Activated T-cell treated with anti-CD3 and anti-CD28 coated beads, Interleukin-2, amount 50 U/mL, for 24 hours (primary cell): ENCODE measurements around the gene INMT.
"Not testable (repeated sequence)": the region's sequence is repeated elsewhere in the genome, so short reads cannot be mapped to it uniquely, and the experiment has no call there.

Experiments used
- DNase-seq: peaks from one replicate; pipeline ENCODE4 v3.0.0-alpha.2; 2020
- H3K27ac Mint-ChIP-seq: 2 replicates; pipeline ENCODE4 v1.8.0; 2020; ENCODE audit warnings: mild to moderate bottlenecking, mixed read lengths
- H3K27me3 Mint-ChIP-seq: 2 replicates; pipeline ENCODE4 v1.8.0; 2020; ENCODE audit warnings: mixed read lengths
- H3K36me3 Mint-ChIP-seq: 2 replicates; pipeline ENCODE4 v1.8.0; 2020; ENCODE audit warnings: low read depth, mixed read lengths
- H3K4me1 Mint-ChIP-seq: 2 replicates; pipeline ENCODE4 v1.8.0; 2020; ENCODE audit warnings: low read depth, mixed read lengths
- H3K4me3 Mint-ChIP-seq: 2 replicates; pipeline ENCODE4 v1.8.0; 2020; ENCODE audit warnings: mild to moderate bottlenecking, moderate library complexity, mixed read lengths
- H3K9me3 Mint-ChIP-seq: 2 replicates; pipeline ENCODE4 v1.8.0; 2020; ENCODE audit warnings: mixed read lengths

The INMT gene

DNA sequence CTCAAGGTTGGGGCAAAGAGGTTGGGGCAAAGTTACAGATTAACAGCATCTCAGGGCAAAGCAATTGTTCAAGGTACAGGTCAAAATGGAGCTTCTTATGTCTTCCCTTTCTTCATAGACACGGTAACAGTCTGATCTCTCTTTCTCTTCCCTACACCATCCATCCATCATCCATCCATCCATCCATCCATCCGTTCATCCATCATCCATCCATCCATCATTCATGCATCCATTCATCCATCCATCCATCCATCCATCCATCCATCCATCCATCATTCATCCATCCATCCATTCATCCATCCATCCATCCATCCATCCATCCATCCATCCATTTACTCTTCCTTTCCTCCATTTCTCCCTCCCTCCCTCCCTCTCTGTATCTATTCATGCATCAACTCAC lies 32.5 kb upstream of the INMT start:
- Mint-ChIP-seq H3K36me3 (peaks cover 32% of the 10 kb centered on the region), H3K9me3 (peaks cover 25% of the 10 kb centered on the region)
- not testable (repeated sequence) for DNase-seq, H3K27ac Mint-ChIP-seq, H3K4me1 Mint-ChIP-seq, H3K4me3 Mint-ChIP-seq, H3K27me3 Mint-ChIP-seq

DNA sequence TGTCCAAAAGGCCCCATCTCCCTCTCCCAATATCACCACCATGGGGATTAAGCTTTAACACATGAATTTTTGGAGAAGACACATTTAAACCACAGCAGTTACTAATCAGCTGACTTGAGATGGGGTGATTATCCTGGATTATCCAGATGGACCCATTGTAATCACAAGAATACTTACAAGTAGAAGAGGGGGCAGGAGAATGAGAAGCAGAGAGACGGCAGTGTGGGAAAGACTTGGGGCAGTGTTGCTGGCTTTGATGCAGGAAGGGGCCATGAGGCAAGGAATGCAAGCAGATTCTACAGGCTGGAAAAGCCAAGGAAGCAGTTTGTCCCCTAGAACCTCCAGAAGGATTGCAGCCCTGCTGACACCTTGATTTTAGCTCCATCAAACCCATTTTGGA lies 30.7 kb upstream of the INMT start:
- Mint-ChIP-seq H3K4me3 (no peak overlapping the region), H3K4me1 (peaks cover 10% of the 10 kb centered on the region), H3K9me3 (peaks cover 25% of the 10 kb centered on the region), H3K27ac (no peak overlapping the region), H3K27me3 (no peaks in the 10 kb centered on the region), H3K36me3 (peaks cover 32% of the 10 kb centered on the region)
- DNase-seq = no peak

DNA sequence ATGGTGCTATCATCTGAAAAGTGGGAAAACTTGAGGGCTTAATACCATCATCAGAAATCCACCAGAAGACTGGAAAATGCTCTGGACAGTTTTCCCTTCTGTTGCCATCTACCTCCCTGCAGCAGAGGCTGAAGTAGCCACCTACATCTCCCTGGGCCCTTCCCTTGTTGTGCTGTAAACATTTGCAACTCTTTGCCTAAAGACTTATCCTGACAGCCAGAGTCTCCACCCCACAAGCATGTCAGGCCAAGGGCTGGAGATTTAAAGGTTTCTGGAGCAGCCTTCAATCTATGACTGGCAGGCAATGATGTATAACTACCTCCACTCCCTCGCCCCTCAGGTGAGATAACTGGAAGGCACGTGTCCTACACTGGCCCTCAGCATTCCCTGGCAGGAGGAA lies 29.7 kb upstream of the INMT start:
- peaks cover 27% of the 10 kb centered on the region for H3K36me3 Mint-ChIP-seq
- no peaks in the 10 kb centered on the region for H3K27me3 Mint-ChIP-seq
- DNase-seq = no peak
- no peak overlapping the region for H3K27ac Mint-ChIP-seq
- H3K9me3 Mint-ChIP-seq = peaks cover 21% of the 10 kb centered on the region
- H3K4me1 Mint-ChIP-seq = peaks cover 20% of the 10 kb centered on the region
- H3K4me3 Mint-ChIP-seq = no peak overlapping the region

DNA sequence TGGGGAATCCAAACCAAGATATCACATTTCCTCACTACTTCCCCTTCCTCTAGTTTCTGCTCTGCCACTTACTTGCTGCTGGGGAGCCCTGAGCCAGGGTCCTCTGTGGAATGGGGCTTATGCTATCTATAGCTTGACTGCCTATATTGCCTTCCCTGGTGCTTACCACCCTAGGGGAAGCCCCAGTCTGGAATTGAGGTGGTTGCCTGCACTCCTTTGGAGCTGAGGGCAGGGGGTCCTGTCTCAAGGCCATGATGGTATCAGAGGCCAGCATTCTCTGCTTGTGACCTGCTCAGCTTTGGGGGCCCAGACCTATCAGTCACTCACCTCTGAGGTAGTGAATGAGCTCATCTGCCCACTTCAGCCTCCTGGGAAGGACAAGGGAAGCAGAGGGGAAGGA lies 29.3 kb upstream of the INMT start:
- no peaks in the 10 kb centered on the region for H3K27me3 Mint-ChIP-seq
- no peak for DNase-seq
- H3K36me3 Mint-ChIP-seq = peaks cover 24% of the 10 kb centered on the region
- H3K9me3 Mint-ChIP-seq = peaks cover 19% of the 10 kb centered on the region
- H3K27ac Mint-ChIP-seq = no peak overlapping the region
- no peak overlapping the region for H3K4me3 Mint-ChIP-seq
- H3K4me1 Mint-ChIP-seq = peaks cover 24% of the 10 kb centered on the region

DNA sequence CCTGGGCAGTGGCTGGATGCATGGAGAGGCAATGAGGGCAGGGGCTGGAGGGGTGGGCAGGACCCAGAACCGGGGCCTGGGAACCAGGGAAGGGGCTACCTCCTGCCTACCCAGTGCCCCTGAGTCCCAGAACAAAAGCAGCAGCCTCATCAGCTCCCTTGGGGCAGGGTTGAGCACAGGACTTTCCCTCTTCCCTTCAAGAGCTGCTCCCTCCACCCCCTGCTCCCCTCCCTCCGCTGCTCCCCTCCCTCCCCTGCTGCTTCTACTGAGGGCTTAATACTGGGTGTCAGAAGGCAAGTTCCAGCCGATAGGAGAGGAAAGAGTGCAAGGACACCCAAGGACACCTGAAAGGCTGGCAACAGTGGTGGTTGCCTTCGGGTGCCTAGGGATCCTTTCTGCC lies 28.2 kb upstream of the INMT start:
- H3K27ac Mint-ChIP-seq = no peak overlapping the region
- H3K27me3 Mint-ChIP-seq = no peaks in the 10 kb centered on the region
- DNase-seq = no peak
- peaks cover 35% of the 10 kb centered on the region for H3K4me1 Mint-ChIP-seq
- H3K9me3 Mint-ChIP-seq = peaks cover 8% of the 10 kb centered on the region
- no peak overlapping the region for H3K4me3 Mint-ChIP-seq
- H3K36me3 Mint-ChIP-seq = peaks cover 13% of the 10 kb centered on the region

DNA sequence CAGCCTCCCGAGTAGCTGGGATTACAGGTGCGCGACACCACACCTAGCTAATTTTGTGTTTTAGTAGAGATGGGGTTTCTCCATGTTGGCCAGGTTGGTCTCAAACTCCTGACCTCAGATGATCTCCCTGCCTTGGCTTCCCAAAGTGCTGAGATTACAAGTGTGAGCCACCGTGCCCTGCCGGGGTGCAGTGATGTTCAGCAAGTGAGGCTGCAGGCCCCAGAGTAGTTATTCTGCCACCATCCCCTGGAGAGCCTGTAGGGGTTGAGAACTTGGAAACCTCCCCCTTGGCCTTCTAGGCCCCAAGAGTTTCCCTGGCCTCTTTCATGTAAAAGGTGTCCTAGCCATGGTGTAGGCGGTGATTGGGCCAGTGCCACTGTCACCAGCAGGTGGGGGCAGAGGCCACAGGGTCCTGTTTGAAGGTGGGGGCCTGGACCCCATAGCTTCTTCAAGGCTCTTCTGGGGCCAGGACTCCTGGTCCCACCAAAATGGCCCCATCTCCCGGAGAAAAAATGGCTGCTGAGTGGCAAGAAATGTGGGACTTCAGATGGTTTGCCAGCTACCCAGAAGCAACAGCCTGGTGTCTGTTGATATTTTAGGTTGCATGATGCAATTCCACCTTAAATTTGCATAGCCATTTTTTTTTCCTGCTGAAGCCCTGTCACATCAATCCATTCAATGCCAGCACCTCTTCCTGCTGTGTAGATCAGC lies 25.5 kb upstream of the INMT start:
- DNase-seq = no peak
- Mint-ChIP-seq H3K4me1 (peaks cover 50% of the 10 kb centered on the region), H3K4me3 (peak overlapping the region; percentile 44), H3K9me3 (no peaks in the 10 kb centered on the region), H3K36me3 (no peaks in the 10 kb centered on the region), H3K27me3 (no peaks in the 10 kb centered on the region), H3K27ac (peak overlapping the region; percentile 88)

DNA sequence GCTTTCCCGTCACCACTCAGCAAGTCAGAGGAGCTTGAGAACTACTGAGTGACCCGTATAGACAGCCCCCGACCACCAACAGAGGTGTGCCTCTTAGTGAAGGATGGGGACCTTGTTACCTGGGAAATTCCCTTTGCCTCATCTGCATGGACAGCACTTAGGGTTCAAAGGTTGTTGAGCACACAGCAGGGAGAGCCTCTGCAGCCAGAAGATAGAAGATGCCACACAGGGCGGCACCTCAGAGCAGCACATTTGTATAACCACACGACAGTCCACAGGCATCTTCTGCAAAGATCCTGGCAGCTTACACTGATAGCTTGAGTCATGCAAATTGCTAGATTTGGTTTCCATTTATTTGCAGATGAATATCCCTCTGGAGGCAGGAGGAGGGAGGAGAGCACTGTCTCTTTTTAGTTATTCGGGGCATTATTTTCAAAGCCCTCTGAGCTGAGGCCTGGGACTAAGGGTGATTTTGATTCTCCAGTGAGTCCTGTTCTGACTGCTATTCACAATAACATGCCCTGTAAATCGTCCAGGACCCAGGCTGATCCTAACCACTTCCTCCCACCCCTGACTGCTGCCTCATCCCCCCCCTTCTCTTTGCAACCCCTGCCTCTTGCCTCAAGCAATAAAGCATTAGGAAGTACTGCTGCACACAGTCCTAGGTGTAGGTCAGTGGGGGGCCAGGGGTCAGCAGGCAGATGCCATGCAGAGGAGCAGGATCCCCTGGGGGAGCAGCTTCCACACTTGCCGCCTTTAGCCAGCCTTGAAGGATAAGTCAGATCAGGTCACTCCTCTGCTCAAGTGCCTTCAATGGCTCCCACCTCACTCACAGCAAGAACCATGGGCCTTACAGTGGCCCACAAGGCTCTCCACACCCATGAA lies 24.6 kb upstream of the INMT start:
- H3K27ac Mint-ChIP-seq = peak overlapping the region; percentile 88
- H3K27me3 Mint-ChIP-seq = no peaks in the 10 kb centered on the region
- H3K4me1 Mint-ChIP-seq = peaks cover 55% of the 10 kb centered on the region
- H3K36me3 Mint-ChIP-seq = no peaks in the 10 kb centered on the region
- H3K4me3 Mint-ChIP-seq = peak overlapping the region; percentile 44
- DNase-seq = peak; percentile 47
- H3K9me3 Mint-ChIP-seq = no peaks in the 10 kb centered on the region

DNA sequence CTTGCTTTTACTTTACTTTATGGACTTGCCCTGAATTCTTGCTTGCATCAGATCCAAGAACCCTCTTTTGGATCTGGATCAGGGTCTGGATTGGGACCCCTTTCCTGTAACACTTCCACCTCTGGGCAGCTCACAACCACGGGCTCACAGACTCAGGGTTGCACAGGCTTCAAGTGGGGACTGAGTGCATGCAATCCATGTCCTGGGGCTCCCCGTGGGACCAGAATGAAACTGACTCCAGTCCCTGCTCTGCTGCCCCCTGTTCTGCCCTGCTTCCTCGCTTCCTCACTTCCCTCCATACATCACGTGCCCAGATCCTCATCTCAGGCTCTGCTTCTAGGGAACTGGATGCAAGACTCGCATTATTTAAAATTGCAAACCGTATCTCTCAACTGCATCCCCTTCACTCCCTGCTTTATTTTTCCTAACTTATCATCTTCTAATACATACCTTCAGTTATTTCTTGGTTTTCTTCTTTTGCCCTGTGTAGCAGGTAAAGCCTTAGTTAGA lies 23.3 kb upstream of the INMT start:
- DNase-seq = no peak
- Mint-ChIP-seq H3K4me3 (no peak overlapping the region), H3K36me3 (no peaks in the 10 kb centered on the region), H3K4me1 (peaks cover 58% of the 10 kb centered on the region), H3K27me3 (no peaks in the 10 kb centered on the region), H3K27ac (no peak overlapping the region), H3K9me3 (no peaks in the 10 kb centered on the region)

DNA sequence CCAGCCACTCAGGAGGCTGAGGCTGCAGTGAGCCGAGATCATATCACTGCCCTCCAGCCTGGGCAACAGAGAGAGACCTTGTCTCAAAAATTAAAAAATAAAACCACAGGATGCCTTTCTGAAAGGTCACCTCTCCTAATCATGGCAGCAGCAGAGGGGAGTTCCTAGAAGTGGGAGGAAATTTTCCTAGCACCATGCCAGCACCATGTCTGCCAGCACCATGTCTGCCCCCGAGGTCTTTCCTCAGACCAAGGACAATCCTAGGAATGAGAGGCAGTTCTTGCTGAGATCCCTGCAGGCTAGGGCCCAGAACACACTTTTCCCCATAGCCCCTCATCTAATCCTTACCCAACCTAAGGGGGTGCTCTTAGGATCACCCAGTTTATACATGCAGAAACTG lies 22.3 kb upstream of the INMT start:
- H3K27me3 Mint-ChIP-seq = no peaks in the 10 kb centered on the region
- peaks cover 58% of the 10 kb centered on the region for H3K4me1 Mint-ChIP-seq
- H3K4me3 Mint-ChIP-seq = no peak overlapping the region
- no peak for DNase-seq
- no peaks in the 10 kb centered on the region for H3K9me3 Mint-ChIP-seq
- no peaks in the 10 kb centered on the region for H3K36me3 Mint-ChIP-seq
- no peak overlapping the region for H3K27ac Mint-ChIP-seq

DNA sequence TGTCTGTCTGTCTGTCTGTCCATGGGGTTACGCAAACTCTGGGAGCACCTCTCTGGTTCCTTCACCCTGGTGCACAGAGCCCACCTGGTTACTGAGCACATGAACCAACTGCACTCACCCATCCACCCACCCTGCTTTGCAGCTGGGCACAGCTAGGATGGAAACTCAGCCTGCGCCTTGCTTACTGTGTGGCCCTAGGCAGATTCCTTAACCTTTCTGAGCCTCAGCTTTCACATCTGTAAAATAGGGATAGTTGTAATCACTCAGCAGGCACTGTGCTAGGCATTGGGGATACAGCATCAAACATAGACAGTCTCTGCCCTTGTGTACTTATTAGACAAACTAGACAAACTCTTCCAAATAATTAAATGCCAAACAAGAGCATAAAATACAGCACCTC lies 21.8 kb upstream of the INMT start:
- Mint-ChIP-seq H3K27ac (no peak overlapping the region), H3K4me3 (no peak overlapping the region), H3K4me1 (peaks cover 58% of the 10 kb centered on the region), H3K9me3 (no peaks in the 10 kb centered on the region), H3K36me3 (no peaks in the 10 kb centered on the region), H3K27me3 (no peaks in the 10 kb centered on the region)
- DNase-seq = no peak

DNA sequence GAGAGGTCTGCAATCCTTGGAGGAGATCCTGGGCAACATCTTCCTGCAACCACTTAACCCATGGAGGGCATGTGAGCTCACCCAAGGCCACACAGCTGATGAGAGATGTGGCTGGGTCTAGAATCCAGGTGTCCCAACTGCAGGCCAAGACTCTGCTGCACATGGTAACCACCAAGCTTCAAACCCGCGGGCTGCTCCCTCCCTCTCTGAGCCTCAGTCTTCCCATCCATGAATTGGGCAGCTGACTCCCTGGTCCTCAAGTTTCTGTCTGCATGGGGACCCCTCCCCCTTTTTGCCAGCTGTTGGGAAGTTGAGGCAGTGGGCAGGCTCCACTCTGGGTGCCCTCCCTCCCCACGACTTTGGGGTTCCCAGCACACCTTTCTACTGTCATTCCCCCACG lies 20.9 kb upstream of the INMT start:
- Mint-ChIP-seq H3K27me3 (no peaks in the 10 kb centered on the region), H3K36me3 (no peaks in the 10 kb centered on the region), H3K27ac (no peak overlapping the region), H3K4me3 (no peak overlapping the region), H3K9me3 (no peaks in the 10 kb centered on the region), H3K4me1 (peaks cover 50% of the 10 kb centered on the region)
- no peak for DNase-seq

DNA sequence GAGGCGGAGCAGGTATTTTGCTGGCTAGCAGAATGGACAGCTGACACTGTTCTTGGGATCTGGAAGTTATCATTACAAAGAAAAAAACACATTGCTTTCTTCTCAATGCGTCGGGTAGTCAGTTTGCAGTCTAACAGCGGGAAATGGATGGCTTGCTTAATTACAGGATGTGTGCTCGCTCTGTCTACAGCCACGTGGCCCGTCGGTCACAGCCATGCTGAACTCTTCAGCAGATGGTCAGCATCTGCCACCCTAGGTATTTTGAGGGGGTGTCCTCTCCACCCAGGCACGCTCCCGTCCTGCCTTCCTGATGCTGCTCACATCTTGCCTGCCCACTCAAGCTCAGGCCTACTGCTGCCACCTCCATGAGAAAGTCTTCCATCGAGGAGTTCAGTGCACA lies 20.4 kb upstream of the INMT start:
- no peaks in the 10 kb centered on the region for H3K36me3 Mint-ChIP-seq
- peaks cover 45% of the 10 kb centered on the region for H3K4me1 Mint-ChIP-seq
- DNase-seq = no peak
- no peak overlapping the region for H3K4me3 Mint-ChIP-seq
- H3K9me3 Mint-ChIP-seq = no peaks in the 10 kb centered on the region
- H3K27me3 Mint-ChIP-seq = no peaks in the 10 kb centered on the region
- no peak overlapping the region for H3K27ac Mint-ChIP-seq

DNA sequence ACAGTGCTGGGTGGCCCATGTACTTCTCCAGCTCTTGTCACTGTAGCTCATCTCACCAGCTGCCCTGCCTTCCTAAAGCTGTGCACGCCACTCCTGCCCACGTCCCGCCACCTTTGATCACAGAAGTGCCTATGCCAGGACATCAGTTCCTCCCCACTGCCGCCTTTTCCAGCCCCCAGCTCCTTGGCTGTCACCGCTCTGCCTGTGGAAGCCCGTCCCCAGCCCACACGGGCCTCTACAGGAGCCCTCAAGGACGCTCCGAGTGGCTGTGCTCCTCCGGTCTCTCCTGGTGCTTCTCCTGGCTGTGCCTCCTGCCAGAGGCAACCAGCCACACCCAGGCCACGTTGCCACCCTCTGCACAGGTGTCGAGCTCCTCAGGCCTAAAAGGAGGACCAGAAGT lies 19.3 kb upstream of the INMT start:
- DNase-seq = no peak
- Mint-ChIP-seq H3K4me3 (no peak overlapping the region), H3K36me3 (no peaks in the 10 kb centered on the region), H3K4me1 (peaks cover 41% of the 10 kb centered on the region), H3K27ac (no peak overlapping the region), H3K27me3 (no peaks in the 10 kb centered on the region), H3K9me3 (no peaks in the 10 kb centered on the region)

DNA sequence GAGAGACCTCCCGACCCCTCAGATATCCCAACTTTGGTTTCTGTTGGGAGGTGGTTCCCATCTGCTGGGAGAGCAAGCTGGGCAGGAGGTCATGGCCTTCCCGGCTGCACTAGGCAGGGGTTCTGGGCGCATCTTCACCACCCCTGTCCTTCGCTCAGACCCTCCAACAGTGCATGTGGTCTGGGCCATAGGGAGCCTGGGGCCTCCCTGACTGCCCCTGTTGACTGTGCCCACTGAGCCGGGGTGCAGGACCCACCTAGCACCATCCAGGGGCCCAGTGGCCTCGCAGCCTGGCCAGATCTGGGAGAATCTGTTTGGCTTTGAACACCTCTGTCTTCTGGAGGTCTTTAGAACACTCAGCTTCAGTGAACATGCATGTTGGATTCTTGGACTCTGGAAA lies 18.7 kb upstream of the INMT start:
- DNase-seq = no peak
- Mint-ChIP-seq H3K4me3 (no peak overlapping the region), H3K4me1 (peaks cover 41% of the 10 kb centered on the region), H3K27me3 (no peaks in the 10 kb centered on the region), H3K36me3 (no peaks in the 10 kb centered on the region), H3K27ac (no peak overlapping the region), H3K9me3 (no peaks in the 10 kb centered on the region)

DNA sequence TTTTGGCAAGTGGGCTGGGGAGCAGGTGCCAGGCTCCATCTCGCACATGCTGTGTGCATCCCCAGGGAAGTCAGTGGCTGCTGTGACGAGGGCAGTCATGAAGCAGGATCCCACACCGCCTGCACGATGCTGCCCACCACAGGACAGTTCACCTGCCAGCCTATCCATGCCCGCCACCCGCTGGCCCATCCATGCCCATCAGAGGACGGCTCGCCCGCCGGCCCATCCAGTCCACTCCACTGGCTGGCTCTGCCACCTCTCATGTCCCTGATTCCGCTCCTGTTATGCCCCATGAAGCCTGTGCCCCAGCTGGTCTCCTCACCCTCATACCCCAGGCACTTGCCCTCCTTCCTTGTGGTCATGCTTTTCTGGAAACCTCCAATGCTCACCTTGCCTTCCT lies 18.2 kb upstream of the INMT start:
- H3K4me1 Mint-ChIP-seq = peaks cover 41% of the 10 kb centered on the region
- no peak overlapping the region for H3K4me3 Mint-ChIP-seq
- H3K27ac Mint-ChIP-seq = no peak overlapping the region
- H3K27me3 Mint-ChIP-seq = no peaks in the 10 kb centered on the region
- H3K9me3 Mint-ChIP-seq = no peaks in the 10 kb centered on the region
- H3K36me3 Mint-ChIP-seq = no peaks in the 10 kb centered on the region
- no peak for DNase-seq
